CD8-positive, alpha-beta memory T cell (primary cell): Measurements from ENCODE around the gene HAUS3. TPM values are rescaled to one million over a fixed set of nuclear protein-coding genes. Genes with fewer than 3 reads are reported as not detected.
"Not testable (repeated sequence)": the region's sequence is repeated elsewhere in the genome, so short reads cannot be mapped to it uniquely, and the experiment has no call there.

Experiments used
- CTCF ChIA-PET: fragments of 350-600 bp; sonication (Branson Sonifier 250); formaldehyde crosslinking; loops from one replicate; lab custom pipeline; 2021; ENCODE audit warnings: antibody characterized with exemption; lab: Charles Lee
- POLR2A ChIA-PET: fragments of 350-600 bp; sonication (Branson Sonifier 250); formaldehyde crosslinking; loops from one replicate; lab custom pipeline; 2021; ENCODE audit warnings: antibody characterized with exemption; lab: Charles Lee
- DNase-seq, 5 donors: peaks; one replicate each; pipeline versions ENCODE4 v3.0.0 to v3.0.0-alpha.2; 2020 to 2022; ENCODE audit warnings: mixed read lengths in 1 of 5
- H3K27ac ChIP-seq: one replicate; pipeline ENCODE4 v1.7.0; 2013; ENCODE audit warnings: low read depth, mild to moderate bottlenecking, low read length, moderate library complexity
- H3K27me3 ChIP-seq: 2 replicates; pipeline ENCODE4 v1.7.0; 2013; ENCODE audit warnings: low read length, mild to moderate bottlenecking; ENCODE audit not compliant: insufficient read depth, poor library complexity, severe bottlenecking
- H3K36me3 ChIP-seq: 2 replicates; pipeline ENCODE4 v1.7.0; 2013; ENCODE audit warnings: mild to moderate bottlenecking, low read length, moderate library complexity; ENCODE audit not compliant: insufficient read depth
- H3K4me1 ChIP-seq: 2 replicates; pipeline ENCODE4 v1.7.0; 2013; ENCODE audit warnings: mild to moderate bottlenecking, low read length, moderate library complexity; ENCODE audit not compliant: insufficient read depth
- H3K4me3 ChIP-seq: 2 replicates; pipeline ENCODE4 v1.7.0; 2013; ENCODE audit warnings: mild to moderate bottlenecking, low read length
- H3K9me3 ChIP-seq: 2 replicates; pipeline ENCODE4 v1.7.0; 2013; ENCODE audit warnings: mild to moderate bottlenecking, low read length
- H3K27ac Mint-ChIP-seq, 8 donors: one replicate each; pipeline ENCODE4 v1.8.0; 2020 to 2021; ENCODE audit warnings: mixed read lengths in 8 of 8, mild to moderate bottlenecking in 6 of 8, inconsistent platforms in 3 of 8, moderate library complexity in 3 of 8
- H3K27me3 Mint-ChIP-seq, 2 donors: one replicate each; pipeline ENCODE4 v1.8.0; 2020 to 2021; ENCODE audit warnings: mixed read lengths in 2 of 2, mild to moderate bottlenecking in 1 of 2, moderate library complexity in 1 of 2
- H3K36me3 Mint-ChIP-seq, 3 donors: one replicate each; pipeline ENCODE4 v1.8.0; 2020 to 2021; ENCODE audit warnings: mixed read lengths in 3 of 3, inconsistent platforms in 1 of 3, mild to moderate bottlenecking in 1 of 3
- H3K4me1 Mint-ChIP-seq, 3 donors: one replicate each; pipeline ENCODE4 v1.8.0; 2020 to 2021; ENCODE audit warnings: mixed read lengths in 3 of 3, inconsistent platforms in 1 of 3, mild to moderate bottlenecking in 1 of 3
- H3K4me3 Mint-ChIP-seq, 7 donors: one replicate each; pipeline ENCODE4 v1.8.0; 2020 to 2021; ENCODE audit warnings: mixed read lengths in 7 of 7, mild to moderate bottlenecking in 6 of 7, moderate library complexity in 4 of 7, inconsistent platforms in 2 of 7
- H3K9me3 Mint-ChIP-seq, 5 donors: one replicate each; pipeline ENCODE4 v1.8.0; 2020 to 2022; ENCODE audit warnings: mixed read lengths in 5 of 5, mild to moderate bottlenecking in 3 of 5, moderate library complexity in 2 of 5, inconsistent platforms in 1 of 5
- polyA plus RNA-seq: library from polyadenylated mRNA; unstranded; fragments of 300-500 nt; fragmentation: Illumina TruSeq; gene quantifications from one replicate; pipeline ENCODE4 v1.2.3, GENCODE V29; 2021
- total RNA-seq, 2 experiments: library from RNA; stranded (reverse); gene quantifications; one replicate each; pipeline ENCODE4 v1.2.3, GENCODE V29; 2021

Gene HAUS3
- total and polyA plus RNA-seq, 3 experiments from 2014 or later: 23.8 to 26.6 (median 23.9) TPM

DNA sequence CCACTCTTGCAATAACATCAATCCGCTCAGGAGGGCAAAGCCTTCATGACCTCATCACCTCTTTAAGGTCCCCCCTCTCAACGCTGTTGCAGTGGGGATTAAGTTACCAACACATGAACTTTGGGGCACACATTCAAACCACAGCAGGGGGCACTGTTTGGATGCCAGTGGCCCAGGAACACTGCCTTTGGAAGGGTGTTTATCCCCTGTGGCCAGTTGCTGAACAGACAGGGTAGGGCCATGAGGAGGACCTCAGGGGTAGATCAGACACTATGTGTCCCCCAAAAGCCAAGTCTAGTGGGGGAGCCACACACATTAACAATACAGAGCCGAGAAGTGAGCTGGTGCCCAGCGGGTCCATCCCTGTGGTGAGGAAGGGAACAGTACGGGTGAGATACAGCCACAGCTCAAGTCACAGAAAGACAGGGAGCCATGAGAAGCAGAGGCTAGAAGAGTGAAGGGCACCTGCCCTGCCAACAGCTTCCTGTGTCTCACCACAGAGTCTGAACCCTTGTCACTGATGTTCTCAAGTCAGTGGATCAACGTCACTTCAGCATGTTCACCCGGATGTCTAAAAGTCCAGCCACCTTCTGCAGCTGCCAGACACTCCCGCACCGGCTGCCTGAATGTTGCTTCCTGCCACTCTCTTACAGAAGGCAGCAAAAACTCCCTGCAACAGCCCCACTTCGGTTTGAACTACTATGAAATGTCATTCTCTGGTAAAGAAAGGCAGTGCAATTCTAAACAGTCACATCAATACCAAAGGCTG lies 39.8 kb upstream of the HAUS3 start:
- Histone ChIP-seq H3K36me3 (no peaks in the 10 kb centered on the region), H3K27ac (peak overlapping the region; percentile 87), H3K4me3 (peak overlapping the region; percentile 54), H3K4me1 (peaks cover 47% of the 10 kb centered on the region), H3K27me3 (no peaks in the 10 kb centered on the region), H3K9me3 (no peaks in the 10 kb centered on the region)
- CTCF ChIA-PET: interaction anchor here (0.7 to 1.6 kb wide), 11 partner anchors 9 to 183 kb away, joined by 3 to 14 read pairs (median 4); partner anchors contain the start of genes CFAP99, HAUS3, MXD4 and POLN
- peaks cover 35 to 61% (median 36%) of the 10 kb centered on the region in 3 donors for H3K4me1 Mint-ChIP-seq
- peaks cover 0 to 3% (median 0%) of the 10 kb centered on the region in 3 donors for H3K36me3 Mint-ChIP-seq
- peak; percentile 83 to 95 (median 93) for DNase-seq
- H3K27ac Mint-ChIP-seq: peak overlapping the region; percentile 93 to 100 (median 100)
- no peaks in the 10 kb centered on the region for H3K9me3 Mint-ChIP-seq
- H3K27me3 Mint-ChIP-seq: no peaks in the 10 kb centered on the region
- POLR2A ChIA-PET: interaction anchor here (0.7 to 1.5 kb wide), 6 partner anchors 9 to 254 kb away, joined by 3 to 18 read pairs (median 4); partner anchors contain the start of genes HAUS3, MXD4 and POLN
- H3K4me3 Mint-ChIP-seq: peak overlapping the region; percentile 0 to 82 (median 76)

DNA sequence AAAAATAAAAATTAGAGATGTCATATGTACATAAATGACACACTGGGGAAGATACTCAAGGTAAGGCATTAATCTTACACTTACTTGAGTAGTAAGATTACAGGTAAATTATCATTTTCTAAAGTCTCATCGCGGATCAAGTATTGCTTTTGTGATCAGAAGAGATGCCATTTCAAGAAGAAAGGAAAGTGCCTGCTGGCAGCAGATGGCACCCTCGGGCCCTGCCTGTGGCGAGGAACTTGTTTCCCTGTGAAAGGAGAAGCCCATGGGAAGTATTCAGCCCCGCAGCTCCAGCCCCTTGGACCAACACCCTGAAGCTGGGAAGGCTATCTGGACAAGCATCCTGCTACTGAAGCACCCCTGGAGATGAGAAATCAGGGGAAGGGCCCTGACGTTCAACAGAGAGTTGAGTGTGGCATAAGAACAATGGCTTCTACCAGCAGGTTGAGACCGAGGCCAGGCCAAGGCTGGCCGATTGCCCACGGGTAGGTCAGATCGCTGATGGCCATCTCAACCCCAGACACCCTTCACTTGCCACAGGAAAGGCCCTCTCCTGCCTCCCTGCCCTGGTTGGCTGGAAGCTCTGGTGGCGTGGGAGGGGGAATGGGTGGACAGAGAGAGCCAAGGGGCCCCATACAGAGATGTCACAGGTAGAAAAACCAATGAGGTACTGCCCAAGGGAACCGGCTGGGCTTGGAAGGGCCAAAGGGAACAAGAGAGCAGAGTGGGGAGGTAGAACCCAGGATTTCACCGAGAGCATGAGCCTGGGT lies 38.8 kb upstream of the HAUS3 start:
- H3K4me1 ChIP-seq: peaks cover 47% of the 10 kb centered on the region
- CTCF ChIA-PET: interaction anchor here (1.1 to 1.8 kb wide), 4 partner anchors 10 to 162 kb away, joined by 3 to 14 read pairs (median 4); partner anchors contain the start of gene CFAP99
- H3K36me3 ChIP-seq: no peaks in the 10 kb centered on the region
- Mint-ChIP-seq H3K36me3 (peaks cover 0 to 2% (median 0%) of the 10 kb centered on the region in 3 donors), H3K27me3 (no peaks in the 10 kb centered on the region), H3K9me3 (no peaks in the 10 kb centered on the region), H3K27ac (peak overlapping the region; percentile 93 to 100 (median 100)), H3K4me3 (peak overlapping the region in 3 of 7 donors; percentile 72 to 80 (median 76)), H3K4me1 (peaks cover 35 to 58% (median 36%) of the 10 kb centered on the region in 3 donors)
- no peak for DNase-seq
- POLR2A ChIA-PET: no interaction called here
- H3K27ac ChIP-seq: peak overlapping the region; percentile 87
- no peaks in the 10 kb centered on the region for H3K27me3 ChIP-seq
- H3K4me3 ChIP-seq: peak overlapping the region; percentile 54
- no peaks in the 10 kb centered on the region for H3K9me3 ChIP-seq

DNA sequence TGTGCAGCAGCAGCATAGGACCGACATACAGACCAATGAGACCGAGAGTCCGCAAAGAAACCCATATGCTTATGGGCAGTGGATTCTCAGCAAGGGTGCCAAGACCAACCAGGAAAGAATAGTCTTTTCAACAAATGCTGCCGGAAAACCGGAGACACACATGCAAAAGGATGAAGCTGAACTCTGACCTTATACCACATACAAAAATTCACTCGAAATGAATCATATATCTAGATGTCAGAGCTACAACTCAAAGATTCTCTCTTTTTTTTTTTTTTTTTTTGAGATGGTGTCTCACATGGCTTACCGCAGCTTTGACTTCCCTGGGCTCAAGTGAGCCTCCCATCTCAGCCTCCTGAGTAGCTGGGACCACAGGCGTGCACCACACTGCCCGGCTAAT lies 36.0 kb upstream of the HAUS3 start:
- peaks cover 0 to 3% of the 10 kb centered on the region in 2 donors for H3K27me3 Mint-ChIP-seq
- H3K27ac ChIP-seq: no peak overlapping the region
- no peak overlapping the region for H3K4me3 ChIP-seq
- H3K4me1 ChIP-seq: peaks cover 24% of the 10 kb centered on the region
- no peak overlapping the region for H3K4me3 Mint-ChIP-seq
- H3K36me3 ChIP-seq: no peaks in the 10 kb centered on the region
- ChIA-PET CTCF (interaction anchor here (1.4 kb wide), 1 partner anchor 141 kb away, joined by 3 read pairs; the partner anchor contains the start of gene CFAP99), POLR2A (no interaction called here)
- no peaks in the 10 kb centered on the region for H3K9me3 ChIP-seq
- no peaks in the 10 kb centered on the region for H3K9me3 Mint-ChIP-seq
- peaks cover 0 to 5% (median 4%) of the 10 kb centered on the region in 3 donors for H3K36me3 Mint-ChIP-seq
- H3K27me3 ChIP-seq: no peaks in the 10 kb centered on the region
- peak overlapping the region in 2 of 8 donors; percentile 53 to 54 for H3K27ac Mint-ChIP-seq
- H3K4me1 Mint-ChIP-seq: peaks cover 24 to 33% (median 24%) of the 10 kb centered on the region in 3 donors
- no peak for DNase-seq

DNA sequence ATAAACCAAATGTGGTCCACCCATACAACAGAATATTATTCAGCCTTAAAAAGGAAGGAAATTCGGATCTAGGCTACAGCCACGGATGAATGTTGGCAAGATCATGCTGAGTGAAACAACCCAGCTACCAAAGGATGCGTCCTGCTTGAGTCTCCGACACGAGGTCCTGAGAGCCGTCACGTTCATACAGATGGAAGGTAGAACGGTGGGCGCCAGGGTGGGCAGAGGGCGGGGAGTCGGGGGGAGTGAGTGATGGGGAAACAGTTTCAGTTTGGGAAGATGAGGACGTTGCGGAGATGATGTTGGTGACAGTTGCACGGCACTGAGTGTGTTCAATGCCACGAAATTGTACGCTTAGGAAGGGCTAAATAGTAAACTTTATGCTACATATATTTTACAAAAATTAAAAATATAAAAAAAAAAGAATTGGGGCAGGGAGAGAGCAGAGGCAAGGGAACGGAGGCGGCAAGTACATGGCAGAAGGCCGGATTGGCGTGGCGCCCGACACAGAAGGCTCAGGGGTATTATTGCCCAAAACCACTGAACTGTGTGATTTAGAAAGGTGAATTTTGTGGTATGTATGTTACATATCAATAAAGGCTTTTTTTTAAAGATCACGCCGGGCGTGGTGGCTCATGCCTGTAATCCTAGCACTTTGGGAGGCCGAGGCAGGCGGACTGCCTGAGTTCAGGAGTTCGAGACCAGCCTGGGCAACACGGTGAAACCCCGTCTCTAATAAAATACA lies 34.8 kb upstream of the HAUS3 start:
- ChIA-PET POLR2A (no interaction called here), CTCF (interaction anchor here (1.4 kb wide), 1 partner anchor 142 kb away, joined by 3 read pairs; the partner anchor contains the start of gene CFAP99)
- Mint-ChIP-seq H3K4me3 (no peak overlapping the region), H3K4me1 (peaks cover 14 to 23% (median 14%) of the 10 kb centered on the region in 3 donors), H3K27ac (peak overlapping the region in 1 of 8 donors; percentile 15), H3K27me3 (peaks cover 0 to 3% of the 10 kb centered on the region in 2 donors), H3K36me3 (peaks cover 0 to 9% (median 5%) of the 10 kb centered on the region in 3 donors), H3K9me3 (no peaks in the 10 kb centered on the region)
- H3K27ac ChIP-seq: no peak overlapping the region
- no peak overlapping the region for H3K4me3 ChIP-seq
- no peak for DNase-seq
- no peaks in the 10 kb centered on the region for H3K9me3 ChIP-seq
- peaks cover 14% of the 10 kb centered on the region for H3K4me1 ChIP-seq
- no peaks in the 10 kb centered on the region for H3K36me3 ChIP-seq
- no peaks in the 10 kb centered on the region for H3K27me3 ChIP-seq

GRCh38 chr4:2275546-2276251 lies 33.8 kb upstream of the HAUS3 start:
- Mint-ChIP-seq H3K27ac (no peak overlapping the region), H3K9me3 (no peaks in the 10 kb centered on the region)
- CTCF ChIA-PET: no interaction called here

GRCh38 chr4:2275044-2275397 lies 33.1 kb upstream of the HAUS3 start:
- DNase-seq, H3K27me3 ChIP-seq, H3K9me3 Mint-ChIP-seq, H3K4me1 Mint-ChIP-seq, H3K36me3 ChIP-seq, POLR2A ChIA-PET, H3K4me1 ChIP-seq, H3K4me3 ChIP-seq, H3K9me3 ChIP-seq, H3K4me3 Mint-ChIP-seq, CTCF ChIA-PET, H3K27ac ChIP-seq, H3K27me3 Mint-ChIP-seq: not testable (repeated sequence)
- H3K36me3 Mint-ChIP-seq: peaks cover 0 to 14% (median 5%) of the 10 kb centered on the region in 3 donors
- peak overlapping the region in 1 of 8 donors; percentile 57 for H3K27ac Mint-ChIP-seq

More at GRCh38 chr4:2275546-2276251, 33.8 kb upstream of the HAUS3 start:
- peaks cover 0 to 3% of the 10 kb centered on the region in 2 donors for H3K27me3 Mint-ChIP-seq
- POLR2A ChIA-PET: no interaction called here
- H3K27me3 ChIP-seq: no peaks in the 10 kb centered on the region
- H3K36me3 ChIP-seq: no peaks in the 10 kb centered on the region
- H3K4me3 Mint-ChIP-seq: no peak overlapping the region
- no peak for DNase-seq
- no peak overlapping the region for H3K4me3 ChIP-seq
- no peaks in the 10 kb centered on the region for H3K9me3 ChIP-seq
- no peak overlapping the region for H3K27ac ChIP-seq
- peaks cover 3% of the 10 kb centered on the region for H3K4me1 ChIP-seq
- H3K36me3 Mint-ChIP-seq: peaks cover 0 to 12% (median 5%) of the 10 kb centered on the region in 3 donors
- peaks cover 3 to 13% (median 4%) of the 10 kb centered on the region in 3 donors for H3K4me1 Mint-ChIP-seq
